Panc1 (cell line): ENCODE data around the gene EFR3B. TPM values are rescaled to one million over a fixed set of nuclear protein-coding genes. Genes with fewer than 3 reads are reported as not detected.
A peak's percentile ranks its signal among the peaks of the same experiment; 100 is the strongest.

Experiments
- ATAC-seq: fragments of 200-7000 bp; cut with Tn5 transposase; 2 replicates; pipeline ENCODE4 v1.9.1; 2020; ENCODE audit warnings: mild to moderate bottlenecking, moderate library complexity
- BruUV-seq: library from RNA; stranded (reverse); fragments of 400-500 nt; replicated peaks from 2 replicates; lab custom pipeline; 2021; lab: Mats Ljungman, UMichigan
- CTCF ChIA-PET: fragments of 300-600 bp; sonication (Branson Sonifier 250); formaldehyde crosslinking; loops from one replicate; lab custom pipeline; 2022; ENCODE audit warnings: antibody characterized with exemption; lab: Charles Lee
- POLR2A ChIA-PET: fragments of 300-600 bp; sonication (Branson Sonifier 250); formaldehyde crosslinking; loops from one replicate; lab custom pipeline; 2022; ENCODE audit warnings: antibody characterized with exemption; lab: Charles Lee
- DNase-seq: peaks from one replicate; pipeline ENCODE4 v3.0.0-alpha.2; 2010; ENCODE audit warnings: low read depth, low spot score
- H3K27ac ChIP-seq: 2 replicates; pipeline ENCODE4 v1.5.1; 2011; ENCODE audit warnings: mild to moderate bottlenecking, low read length, inconsistent platforms
- H3K27me3 ChIP-seq: fragments of 200-500 bp; sonication (Bioruptor generic); 2 replicates; pipeline ENCODE4 v1.6.0; 2014; ENCODE audit warnings: low read length, inconsistent platforms; ENCODE audit not compliant: control insufficient read depth, insufficient read depth
- H3K36me3 ChIP-seq: fragments of 200-500 bp; sonication (Bioruptor generic); 2 replicates; pipeline ENCODE4 v1.5.1; 2014; ENCODE audit warnings: inconsistent platforms, mild to moderate bottlenecking, low read length, moderate library complexity; ENCODE audit not compliant: control insufficient read depth, insufficient read depth
- H3K4me1 ChIP-seq: 2 replicates; pipeline ENCODE4 v1.5.1; 2011; ENCODE audit warnings: inconsistent platforms, mild to moderate bottlenecking, low read length, moderate library complexity; ENCODE audit not compliant: control insufficient read depth, insufficient read depth
- H3K4me3 ChIP-seq, 2 experiments: 2 replicates each; pipeline ENCODE4 v1.5.1; 2011 to 2012; ENCODE audit warnings: low read depth in 2 of 2, low read length in 2 of 2, mild to moderate bottlenecking in 2 of 2, inconsistent platforms in 1 of 2, moderate library complexity in 1 of 2
- H3K9me3 ChIP-seq: fragments of 200-500 bp; sonication (Bioruptor generic); 2 replicates; pipeline ENCODE4 v1.5.1; 2014; ENCODE audit warnings: low read depth, mild to moderate bottlenecking, inconsistent platforms, low read length, moderate library complexity; ENCODE audit not compliant: control insufficient read depth, insufficient read depth
- POLR2AphosphoS5 ChIP-seq: IDR thresholded peaks from 2 replicates; pipeline ENCODE4 v1.6.1; 2012; ENCODE audit warnings: mild to moderate bottlenecking, low read depth, low read length, moderate library complexity
- SIN3A ChIP-seq: IDR thresholded peaks from 2 replicates; pipeline ENCODE4 v1.6.1; 2012; ENCODE audit warnings: low read depth, mild to moderate bottlenecking, low read length, moderate library complexity, borderline replicate concordance; ENCODE audit not compliant: insufficient read depth
- TCF7L2 ChIP-seq: IDR thresholded peaks from 2 replicates; pipeline ENCODE4 v1.6.1; 2011; ENCODE audit warnings: mild to moderate bottlenecking, low read depth, low read length, inconsistent platforms
- in situ Hi-C: cut with HindIII; loops from 2 replicates; pipeline ENCODE4 v1.10.0; 2016; ENCODE audit warnings: low sequenced_read_pairs, low pct_unique_long_range_greater_than_20kb
- intact Hi-C: fragments of 100-400 bp; cut with micrococcal nuclease; formaldehyde crosslinking; loops from one replicate; pipeline ENCODE4 v1.10.0; 2022; ENCODE audit not compliant: unreplicated experiment
- total RNA-seq: library from RNA; stranded (reverse); gene quantifications from one replicate; pipeline ENCODE4 v1.2.1, GENCODE V29; 2021; ENCODE audit not compliant: unreplicated experiment
- TF ChIP-seq, protein P1 (sequence below): fragments of 450-650 bp; IDR thresholded peaks from 2 replicates; pipeline ENCODE4 v1.5.1; 2017; ENCODE audit warnings: mild to moderate bottlenecking
- TF ChIP-seq, protein P2 (sequence below), 2 experiments: IDR thresholded peaks; 2 replicates each; pipeline ENCODE4 v1.6.1; 2011 to 2012; ENCODE audit warnings: low read depth in 2 of 2, control low read depth in 1 of 2, low read length in 1 of 2, mild to moderate bottlenecking in 1 of 2, moderate library complexity in 1 of 2; ENCODE audit not compliant: insufficient read depth in 1 of 2

EFR3B gene
- total RNA-seq, 1 experiment from 2014 or later: 8.9 TPM

DNA sequence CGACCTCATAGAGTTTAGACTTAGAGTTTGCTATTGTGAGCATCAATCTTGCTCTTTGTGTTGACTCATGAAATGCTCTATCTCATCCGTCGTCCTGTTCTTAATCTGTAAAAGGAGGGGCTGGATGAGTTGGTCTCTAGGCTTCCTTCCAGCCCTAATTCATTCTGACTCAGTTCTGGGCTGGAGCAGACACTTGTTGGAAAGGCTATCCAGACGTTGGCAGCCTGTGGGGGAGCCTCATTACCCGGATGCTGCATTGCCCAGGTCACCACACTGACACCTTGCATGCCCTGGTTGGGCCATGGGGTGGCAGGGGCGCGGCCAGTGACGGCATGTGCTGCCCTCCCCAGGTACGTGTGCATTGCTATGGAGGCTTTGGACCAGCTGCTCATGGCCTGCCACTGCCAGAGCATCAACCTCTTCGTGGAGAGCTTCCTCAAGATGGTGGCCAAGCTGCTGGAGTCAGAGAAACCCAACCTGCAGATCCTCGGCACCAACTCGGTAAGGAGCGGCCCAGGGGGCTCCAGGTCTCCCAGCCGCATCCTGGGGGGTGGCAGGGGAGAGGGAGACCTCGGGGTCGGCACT, 61.5 kb downstream of the EFR3B start:
- no TSS peak for BruUV-seq
- intact Hi-C loops (no loop called here), in situ Hi-C loops (no loop called here)
- no peaks in the 10 kb centered on the region for H3K4me1 ChIP-seq
- no peaks in the 10 kb centered on the region for H3K27me3 ChIP-seq
- no peak overlapping the region for H3K27ac ChIP-seq
- H3K4me3 ChIP-seq: no peak overlapping the region
- ChIA-PET CTCF (no interaction called here), POLR2A (no interaction called here)
- no peak for TF ChIP-seq POLR2AphosphoS5
- TF ChIP-seq, protein P1, sequence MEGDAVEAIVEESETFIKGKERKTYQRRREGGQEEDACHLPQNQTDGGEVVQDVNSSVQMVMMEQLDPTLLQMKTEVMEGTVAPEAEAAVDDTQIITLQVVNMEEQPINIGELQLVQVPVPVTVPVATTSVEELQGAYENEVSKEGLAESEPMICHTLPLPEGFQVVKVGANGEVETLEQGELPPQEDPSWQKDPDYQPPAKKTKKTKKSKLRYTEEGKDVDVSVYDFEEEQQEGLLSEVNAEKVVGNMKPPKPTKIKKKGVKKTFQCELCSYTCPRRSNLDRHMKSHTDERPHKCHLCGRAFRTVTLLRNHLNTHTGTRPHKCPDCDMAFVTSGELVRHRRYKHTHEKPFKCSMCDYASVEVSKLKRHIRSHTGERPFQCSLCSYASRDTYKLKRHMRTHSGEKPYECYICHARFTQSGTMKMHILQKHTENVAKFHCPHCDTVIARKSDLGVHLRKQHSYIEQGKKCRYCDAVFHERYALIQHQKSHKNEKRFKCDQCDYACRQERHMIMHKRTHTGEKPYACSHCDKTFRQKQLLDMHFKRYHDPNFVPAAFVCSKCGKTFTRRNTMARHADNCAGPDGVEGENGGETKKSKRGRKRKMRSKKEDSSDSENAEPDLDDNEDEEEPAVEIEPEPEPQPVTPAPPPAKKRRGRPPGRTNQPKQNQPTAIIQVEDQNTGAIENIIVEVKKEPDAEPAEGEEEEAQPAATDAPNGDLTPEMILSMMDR: no peak
- TF ChIP-seq TCF7L2: no peak
- no peak for TF ChIP-seq SIN3A
- TF ChIP-seq, protein P2, sequence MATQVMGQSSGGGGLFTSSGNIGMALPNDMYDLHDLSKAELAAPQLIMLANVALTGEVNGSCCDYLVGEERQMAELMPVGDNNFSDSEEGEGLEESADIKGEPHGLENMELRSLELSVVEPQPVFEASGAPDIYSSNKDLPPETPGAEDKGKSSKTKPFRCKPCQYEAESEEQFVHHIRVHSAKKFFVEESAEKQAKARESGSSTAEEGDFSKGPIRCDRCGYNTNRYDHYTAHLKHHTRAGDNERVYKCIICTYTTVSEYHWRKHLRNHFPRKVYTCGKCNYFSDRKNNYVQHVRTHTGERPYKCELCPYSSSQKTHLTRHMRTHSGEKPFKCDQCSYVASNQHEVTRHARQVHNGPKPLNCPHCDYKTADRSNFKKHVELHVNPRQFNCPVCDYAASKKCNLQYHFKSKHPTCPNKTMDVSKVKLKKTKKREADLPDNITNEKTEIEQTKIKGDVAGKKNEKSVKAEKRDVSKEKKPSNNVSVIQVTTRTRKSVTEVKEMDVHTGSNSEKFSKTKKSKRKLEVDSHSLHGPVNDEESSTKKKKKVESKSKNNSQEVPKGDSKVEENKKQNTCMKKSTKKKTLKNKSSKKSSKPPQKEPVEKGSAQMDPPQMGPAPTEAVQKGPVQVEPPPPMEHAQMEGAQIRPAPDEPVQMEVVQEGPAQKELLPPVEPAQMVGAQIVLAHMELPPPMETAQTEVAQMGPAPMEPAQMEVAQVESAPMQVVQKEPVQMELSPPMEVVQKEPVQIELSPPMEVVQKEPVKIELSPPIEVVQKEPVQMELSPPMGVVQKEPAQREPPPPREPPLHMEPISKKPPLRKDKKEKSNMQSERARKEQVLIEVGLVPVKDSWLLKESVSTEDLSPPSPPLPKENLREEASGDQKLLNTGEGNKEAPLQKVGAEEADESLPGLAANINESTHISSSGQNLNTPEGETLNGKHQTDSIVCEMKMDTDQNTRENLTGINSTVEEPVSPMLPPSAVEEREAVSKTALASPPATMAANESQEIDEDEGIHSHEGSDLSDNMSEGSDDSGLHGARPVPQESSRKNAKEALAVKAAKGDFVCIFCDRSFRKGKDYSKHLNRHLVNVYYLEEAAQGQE (IDR thresholded peaks at IDR 0.05; ENCODE audit: insufficient read depth in 1 of 2, low read depth in 2 of 2, low read length in 1 of 2): no peak
- ATAC-seq (no peak), DNase-seq (peak; percentile 25)
- no peaks in the 10 kb centered on the region for H3K36me3 ChIP-seq
- H3K9me3 ChIP-seq: no peaks in the 10 kb centered on the region

DNA sequence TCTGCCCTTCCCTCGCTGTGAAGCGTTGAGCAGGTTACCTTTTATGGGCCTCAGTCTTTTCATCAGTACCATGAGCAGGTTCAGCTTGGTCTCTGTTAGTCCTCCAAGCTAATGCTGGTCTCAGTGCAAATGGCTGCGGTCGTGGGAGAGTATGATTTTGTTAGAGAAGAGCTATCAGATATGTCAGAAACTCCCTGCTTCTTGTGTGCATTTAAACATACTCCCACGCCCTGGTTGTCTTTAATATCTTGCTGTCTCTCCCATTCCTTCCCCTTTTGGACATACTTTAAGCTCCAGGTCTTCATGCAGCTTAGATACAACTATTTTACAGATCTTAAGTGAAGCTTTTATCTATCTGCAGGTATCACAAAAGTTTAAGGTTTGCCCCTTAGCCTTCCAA, 62.9 kb downstream of the EFR3B start:
- intact Hi-C loops: no loop called here
- ATAC-seq: no peak
- CTCF ChIA-PET: interaction anchor here (0.6 kb wide), 1 partner anchor 229 kb away, joined by 3 read pairs; no protein-coding TSS in a partner anchor
- no peaks in the 10 kb centered on the region for H3K9me3 ChIP-seq
- POLR2A ChIA-PET: interaction anchor here (0.7 kb wide), 1 partner anchor 990 kb away, joined by 3 read pairs; no protein-coding TSS in a partner anchor
- in situ Hi-C loops: no loop called here
- no peaks in the 10 kb centered on the region for H3K36me3 ChIP-seq
- TF ChIP-seq TCF7L2 (no peak), SIN3A (no peak), POLR2AphosphoS5 (no peak)
- TF ChIP-seq, protein P2 (IDR thresholded peaks at IDR 0.05; ENCODE audit: insufficient read depth in 1 of 2, low read depth in 2 of 2, low read length in 1 of 2): no peak
- TF ChIP-seq, protein P1: no peak
- H3K4me1 ChIP-seq: no peaks in the 10 kb centered on the region
- BruUV-seq: no TSS peak
- no peak overlapping the region for H3K4me3 ChIP-seq
- H3K27me3 ChIP-seq: no peaks in the 10 kb centered on the region
- no peak for DNase-seq
- no peak overlapping the region for H3K27ac ChIP-seq
